ENCODE results near the gene NOC2L. TPM values are rescaled to one million over a fixed set of nuclear protein-coding genes. Genes with fewer than 3 reads are reported as not detected.

The NOC2L gene
- total RNA-seq, 4 donors from 2014 or later = 31.9 to 39.8 (median 34.6) TPM

DNA sequence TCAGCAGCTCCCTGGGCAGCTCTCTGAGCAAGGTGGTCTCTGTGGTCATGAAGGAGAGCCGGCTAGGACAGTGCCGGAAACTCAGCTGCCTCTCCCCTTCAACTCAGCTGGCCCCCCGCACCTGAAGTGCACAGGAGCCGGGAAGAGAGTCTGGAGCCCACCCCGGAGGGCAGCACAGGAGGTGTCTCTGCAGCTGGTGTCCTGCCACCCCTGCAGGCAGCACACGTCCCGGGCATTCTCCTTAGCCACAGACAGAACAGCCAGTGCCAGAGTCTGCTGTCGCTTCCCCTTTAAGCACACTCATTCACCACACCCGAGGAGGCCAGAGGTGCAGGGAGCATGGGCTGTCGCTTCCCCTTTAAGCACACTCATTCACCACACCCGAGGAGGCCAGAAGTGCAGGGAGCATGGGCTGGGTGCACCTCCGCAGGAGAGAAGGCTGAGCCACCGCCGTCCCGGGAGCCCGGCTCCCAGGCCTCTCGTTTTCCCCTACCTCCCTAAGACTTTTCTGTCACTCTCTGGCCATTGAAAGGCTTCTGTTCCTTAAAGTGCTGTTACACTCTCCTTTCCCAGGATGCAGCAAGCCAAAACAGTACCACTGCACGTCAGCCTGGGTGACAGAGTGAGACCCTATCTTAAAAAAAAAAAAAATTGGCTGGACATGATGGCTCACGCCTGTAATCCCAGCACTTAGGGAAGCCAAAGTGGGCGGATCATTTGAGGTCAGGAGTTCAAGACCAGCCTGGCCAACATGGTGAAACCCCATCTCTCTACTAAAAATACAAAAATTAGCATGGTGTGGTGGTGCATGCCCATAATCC is 52.2 kb downstream of the NOC2L start:
- no peaks in the 10 kb centered on the region for H3K36me3 ChIP-seq
- H3K4me3 ChIP-seq (replicated peaks in 1 of 3) = no peak overlapping the region
- 18 to 27% methylated on average over 12 to 18 of the region's 20 CpGs for WGBS, 2 donors
- no peak overlapping the region for H3K27ac ChIP-seq
- intact Hi-C loops (cut with DNase I) = no loop called here
- TF ChIP-seq POLR2A (IDR thresholded peaks at IDR 0.05) = peak in 1 of 2 donors; percentile 15
- TF ChIP-seq, protein P1, sequence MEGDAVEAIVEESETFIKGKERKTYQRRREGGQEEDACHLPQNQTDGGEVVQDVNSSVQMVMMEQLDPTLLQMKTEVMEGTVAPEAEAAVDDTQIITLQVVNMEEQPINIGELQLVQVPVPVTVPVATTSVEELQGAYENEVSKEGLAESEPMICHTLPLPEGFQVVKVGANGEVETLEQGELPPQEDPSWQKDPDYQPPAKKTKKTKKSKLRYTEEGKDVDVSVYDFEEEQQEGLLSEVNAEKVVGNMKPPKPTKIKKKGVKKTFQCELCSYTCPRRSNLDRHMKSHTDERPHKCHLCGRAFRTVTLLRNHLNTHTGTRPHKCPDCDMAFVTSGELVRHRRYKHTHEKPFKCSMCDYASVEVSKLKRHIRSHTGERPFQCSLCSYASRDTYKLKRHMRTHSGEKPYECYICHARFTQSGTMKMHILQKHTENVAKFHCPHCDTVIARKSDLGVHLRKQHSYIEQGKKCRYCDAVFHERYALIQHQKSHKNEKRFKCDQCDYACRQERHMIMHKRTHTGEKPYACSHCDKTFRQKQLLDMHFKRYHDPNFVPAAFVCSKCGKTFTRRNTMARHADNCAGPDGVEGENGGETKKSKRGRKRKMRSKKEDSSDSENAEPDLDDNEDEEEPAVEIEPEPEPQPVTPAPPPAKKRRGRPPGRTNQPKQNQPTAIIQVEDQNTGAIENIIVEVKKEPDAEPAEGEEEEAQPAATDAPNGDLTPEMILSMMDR (IDR thresholded peaks at IDR 0.05) = peak in 1 of 6 experiments; percentile 14
- H3K9me3 ChIP-seq = no peaks in the 10 kb centered on the region
- peak; percentile 85 to 86 for DNase-seq
- peaks cover 5 to 35% of the 10 kb centered on the region in 2 donors for H3K4me1 ChIP-seq
- no peaks in the 10 kb centered on the region for H3K27me3 ChIP-seq

DNA sequence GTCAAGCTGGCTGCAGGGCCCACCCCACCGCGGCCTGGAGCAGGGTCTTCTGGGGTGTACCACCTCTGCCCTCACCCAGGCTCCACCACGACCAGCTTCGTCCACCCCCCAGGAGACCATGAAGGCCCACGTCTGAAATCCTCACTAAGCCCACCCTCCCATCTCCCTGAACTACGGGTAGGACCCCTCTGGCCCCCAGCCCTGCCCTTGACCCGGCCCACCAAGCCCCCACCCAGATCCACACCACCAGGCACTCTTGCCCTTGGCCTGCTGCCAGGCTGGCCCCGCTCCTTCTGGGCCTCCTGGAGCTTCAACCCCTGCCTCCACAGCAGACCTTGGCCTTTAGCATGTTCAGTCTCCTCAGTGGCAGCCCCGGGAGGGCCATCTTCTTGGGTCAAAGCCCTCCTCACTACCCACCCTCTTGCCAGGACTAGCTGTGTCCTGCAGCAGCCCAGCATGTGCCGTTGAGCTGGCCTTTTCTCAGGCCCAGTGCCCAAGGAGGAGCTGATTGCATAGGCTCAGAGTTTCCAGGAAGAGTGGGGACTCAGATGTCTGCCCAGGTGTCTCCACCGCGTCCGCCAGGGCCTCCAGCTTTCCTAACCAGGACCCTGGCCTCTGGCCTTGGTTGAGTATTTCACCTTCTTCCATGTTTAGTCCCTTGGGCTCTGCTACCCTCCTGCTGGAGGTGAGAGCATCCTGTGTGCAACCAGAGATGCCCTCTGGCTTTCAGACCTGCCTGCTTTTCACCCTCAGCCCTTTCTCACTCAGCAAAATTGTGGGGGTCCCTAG is 53.1 kb downstream of the NOC2L start:
- Histone ChIP-seq H3K9me3 (no peaks in the 10 kb centered on the region), H3K27me3 (no peaks in the 10 kb centered on the region), H3K4me3 (replicated peaks in 1 of 3) (no peak overlapping the region), H3K27ac (no peak overlapping the region), H3K4me1 (peaks cover 5 to 35% of the 10 kb centered on the region in 2 donors), H3K36me3 (no peaks in the 10 kb centered on the region)
- TF ChIP-seq POLR2A (IDR thresholded peaks at IDR 0.05) = no peak
- TF ChIP-seq, protein P1 (IDR thresholded peaks at IDR 0.05) = no peak
- no peak for DNase-seq
- intact Hi-C loops (cut with DNase I) = no loop called here
- 61 to 87% methylated on average over 8 to 10 of the region's 13 CpGs for WGBS, 2 donors

DNA sequence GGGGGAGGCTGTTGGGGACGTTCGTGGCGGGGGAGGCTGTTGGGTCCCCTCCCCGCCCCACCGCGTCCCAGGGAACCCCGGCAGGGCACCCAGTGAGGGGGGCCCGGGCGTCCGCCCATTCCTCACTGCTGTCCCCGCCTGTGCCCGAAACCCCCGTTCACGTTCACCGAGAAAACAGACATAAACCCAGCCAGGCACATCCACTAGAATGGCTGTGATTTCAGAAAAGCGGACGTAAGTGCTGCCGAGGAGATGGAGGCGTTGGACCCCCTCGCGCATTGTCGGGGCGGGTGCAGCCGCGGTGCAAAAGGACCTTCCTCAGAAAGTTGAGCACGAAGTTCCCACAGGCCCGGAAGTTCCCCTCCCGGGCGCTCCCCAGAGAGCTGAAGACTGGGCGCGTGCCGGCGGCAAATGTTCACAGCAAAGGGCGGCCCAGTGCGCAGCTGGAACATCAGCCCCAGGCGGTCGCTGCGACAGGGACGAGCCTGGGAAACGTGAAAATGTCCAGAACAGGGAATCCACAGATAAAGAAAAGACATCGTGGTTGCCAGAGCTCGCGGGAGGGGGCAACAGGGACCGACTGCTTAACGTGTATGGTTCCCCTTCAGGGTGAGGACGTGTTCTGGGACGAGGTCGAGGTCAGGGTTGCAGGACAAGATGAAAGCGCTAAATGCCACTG is 53.8 kb downstream of the NOC2L start:
- peak; percentile 39 to 43 for DNase-seq
- no peaks in the 10 kb centered on the region for H3K27me3 ChIP-seq
- peaks cover 5 to 31% of the 10 kb centered on the region in 2 donors for H3K4me1 ChIP-seq
- 17 to 20% methylated on average over 36 to 40 of the region's 49 CpGs for WGBS, 2 donors
- peak overlapping the region in 1 of 3 donors; percentile 34 for H3K4me3 ChIP-seq (replicated peaks in 1 of 3)
- H3K9me3 ChIP-seq = no peaks in the 10 kb centered on the region
- no peak for TF ChIP-seq POLR2A (IDR thresholded peaks at IDR 0.05)
- TF ChIP-seq, protein P1 (IDR thresholded peaks at IDR 0.05) = no peak
- intact Hi-C loops (cut with DNase I) = no loop called here
- no peaks in the 10 kb centered on the region for H3K36me3 ChIP-seq
- H3K27ac ChIP-seq = peak overlapping the region in 1 of 3 donors; percentile 6

DNA sequence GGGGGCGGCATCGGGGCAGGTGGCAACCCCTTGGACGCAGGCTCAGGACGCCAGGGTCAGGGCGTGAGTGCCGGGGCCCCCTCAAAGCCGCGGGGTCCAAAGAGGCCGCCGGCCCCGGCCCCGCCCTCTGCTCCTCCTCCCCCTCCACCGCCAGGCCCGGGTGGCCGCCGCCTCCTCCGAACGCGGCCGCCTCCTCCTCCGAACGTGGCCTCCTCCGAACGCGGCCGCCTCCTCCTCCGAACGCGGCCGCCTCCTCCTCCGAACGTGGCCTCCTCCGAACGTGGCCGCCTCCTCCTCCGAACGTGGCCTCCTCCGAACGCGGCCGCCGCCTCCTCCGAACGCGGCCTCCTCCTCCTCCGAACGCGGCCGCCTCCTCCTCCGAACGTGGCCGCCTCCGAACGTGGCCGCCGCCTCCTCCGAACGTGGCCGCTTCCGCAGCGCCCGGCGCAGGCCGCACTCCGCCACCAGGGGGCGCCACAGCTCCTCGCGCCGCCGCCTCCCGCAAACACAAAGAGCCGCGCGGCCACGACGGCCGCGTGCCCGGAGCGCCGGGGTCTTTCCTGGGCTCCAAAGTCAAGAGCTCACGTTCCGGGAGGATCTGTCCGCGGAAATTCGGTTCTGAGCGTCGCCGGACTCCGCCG is 54.6 kb downstream of the NOC2L start:
- intact Hi-C loops (cut with DNase I) = loop anchor here (5.0 kb wide), 1 partner anchor 68 kb away; no protein-coding TSS in a partner anchor
- DNase-seq = peak; percentile 70 to 75
- Histone ChIP-seq H3K27me3 (no peaks in the 10 kb centered on the region), H3K36me3 (no peaks in the 10 kb centered on the region), H3K4me1 (peaks cover 5 to 26% of the 10 kb centered on the region in 2 donors), H3K27ac (no peak overlapping the region), H3K4me3 (replicated peaks in 1 of 3) (peak overlapping the region in 1 of 3 donors; percentile 34), H3K9me3 (no peaks in the 10 kb centered on the region)
- WGBS, 2 donors = 11 to 40% methylated on average over 7 to 34 of the region's 91 CpGs
- TF ChIP-seq POLR2A (IDR thresholded peaks at IDR 0.05) = no peak
- TF ChIP-seq, protein P1 (IDR thresholded peaks at IDR 0.05) = peak; percentile 26 to 99 (median 90)

Data from thyroid gland (tissue), 4 donors.